Stimulated activated CD4-positive, alpha-beta T cell treated with anti-CD3 and anti-CD28 coated beads, TNF-alpha, amount 100 ng/mL, for 4 hours (primary cell): ENCODE data around the gene LPCAT3.

Experiments
- DNase-seq, 3 experiments: peaks; one replicate each; pipeline ENCODE4 v3.0.0-alpha.2; 2020; ENCODE audit warnings: low read depth in 3 of 3

The LPCAT3 gene

GRCh38 chr12:6963791-6964413, 54.4 kb downstream of the LPCAT3 start:
- DNase-seq, result no peak

GRCh38 chr12:6963016-6963731, 55.1 kb downstream of the LPCAT3 start:
- no peak for DNase-seq

GRCh38 chr12:6962285-6963015, 55.8 kb downstream of the LPCAT3 start:
- DNase-seq, result no peak

- no peak for DNase-seq
These were observed 56.5 kb downstream of the LPCAT3 start for GRCh38 chr12:6961695-6962284.

- peak; percentile 88 to 96 (median 96) for DNase-seq
These were observed 57.0 kb downstream of the LPCAT3 start for GRCh38 chr12:6961278-6961694.

- DNase-seq, result no peak
These were observed 57.5 kb downstream of the LPCAT3 start for GRCh38 chr12:6960593-6961277.

- DNase-seq, result no peak
These were observed 58.3 kb downstream of the LPCAT3 start for GRCh38 chr12:6959805-6960592.

- DNase-seq, result peak in 1 of 3 experiments; percentile 49
These were observed 59.0 kb downstream of the LPCAT3 start for GRCh38 chr12:6959058-6959804.

GRCh38 chr12:6958609-6959057, 59.6 kb downstream of the LPCAT3 start:
- no peak for DNase-seq

GRCh38 chr12:6957741-6958608, 60.3 kb downstream of the LPCAT3 start:
- DNase-seq, result no peak

- no peak for DNase-seq
These were observed 61.0 kb downstream of the LPCAT3 start for GRCh38 chr12:6957151-6957701.

- no peak for DNase-seq
These were observed 62.1 kb downstream of the LPCAT3 start for GRCh38 chr12:6956021-6956727.

- DNase-seq, result no peak
These were observed 62.9 kb downstream of the LPCAT3 start for GRCh38 chr12:6955108-6956020.

GRCh38 chr12:6954316-6955107, 63.8 kb downstream of the LPCAT3 start:
- no peak for DNase-seq

- DNase-seq, result peak in 2 of 3 experiments; percentile 77 to 82
These were observed 64.6 kb downstream of the LPCAT3 start for GRCh38 chr12:6953442-6954315.
